H9 (cell line): ENCODE measurements around the gene LAIR2. TPM values are rescaled to one million over a fixed set of nuclear protein-coding genes. Genes with fewer than 3 reads are reported as not detected.

ENCODE experiments used
- DNase-seq: peaks from one replicate; pipeline ENCODE4 v3.0.0-alpha.2; 2017
- H2AFZ ChIP-seq: one replicate; pipeline ENCODE4 v1.6.1; 2013; ENCODE audit warnings: mild to moderate bottlenecking, low read length, control low read depth, moderate library complexity
- H2AK5ac ChIP-seq: 2 replicates; pipeline ENCODE4 v1.6.1; 2013; ENCODE audit warnings: low read length, control low read depth, mixed read lengths; ENCODE audit not compliant: insufficient read length
- H2BK120ac ChIP-seq: one replicate; pipeline ENCODE4 v1.6.1; 2013; ENCODE audit warnings: low read depth, mild to moderate bottlenecking, low read length, control low read depth, inconsistent platforms; ENCODE audit not compliant: poor library complexity, severe bottlenecking
- H2BK12ac ChIP-seq: 2 replicates; pipeline ENCODE4 v1.6.1; 2013; ENCODE audit warnings: low read length, control low read depth, mixed read lengths, low read depth; ENCODE audit not compliant: insufficient read length
- H2BK15ac ChIP-seq: 2 replicates; pipeline ENCODE4 v1.6.1; 2013; ENCODE audit warnings: low read depth, low read length, control low read depth
- H2BK20ac ChIP-seq: one replicate; pipeline ENCODE4 v1.6.1; 2013; ENCODE audit warnings: low read depth, mild to moderate bottlenecking, low read length, control low read depth, inconsistent platforms; ENCODE audit not compliant: poor library complexity, severe bottlenecking
- H2BK5ac ChIP-seq: 2 replicates; pipeline ENCODE4 v1.6.1; 2013; ENCODE audit warnings: low read length, control low read depth, mixed read lengths; ENCODE audit not compliant: insufficient read length
- H3K14ac ChIP-seq: 2 replicates; pipeline ENCODE4 v1.6.1; 2013; ENCODE audit warnings: low read length, control low read depth; ENCODE audit not compliant: insufficient read depth
- H3K18ac ChIP-seq: 2 replicates; pipeline ENCODE4 v1.6.1; 2013; ENCODE audit warnings: low read depth, mild to moderate bottlenecking, mixed read lengths, low read length, control low read depth; ENCODE audit not compliant: insufficient read length
- H3K23ac ChIP-seq: 2 replicates; pipeline ENCODE4 v1.6.1; 2013; ENCODE audit warnings: low read length, control low read depth, mixed read lengths, low read depth; ENCODE audit not compliant: insufficient read length
- H3K23me2 ChIP-seq: 2 replicates; pipeline ENCODE4 v1.6.1; 2013; ENCODE audit warnings: low read depth, mild to moderate bottlenecking, mixed read lengths, low read length, control low read depth; ENCODE audit not compliant: insufficient read length, poor library complexity, severe bottlenecking
- H3K27ac ChIP-seq: 2 replicates; pipeline ENCODE4 v1.5.1; 2013; ENCODE audit warnings: low read length, control low read depth, mixed read lengths, low read depth; ENCODE audit not compliant: insufficient read length
- H3K27me3 ChIP-seq: 2 replicates; pipeline ENCODE4 v1.6.1; 2013; ENCODE audit warnings: low read length, control low read depth, inconsistent platforms; ENCODE audit not compliant: insufficient read depth
- H3K4ac ChIP-seq: 2 replicates; pipeline ENCODE4 v1.6.1; 2013; ENCODE audit warnings: low read depth, mild to moderate bottlenecking, control low read depth, inconsistent platforms, low read length, moderate library complexity
- H3K4me1 ChIP-seq: 2 replicates; pipeline ENCODE4 v1.6.1; 2013; ENCODE audit warnings: low read length, control low read depth, inconsistent platforms; ENCODE audit not compliant: insufficient read depth
- H3K4me2 ChIP-seq: 2 replicates; pipeline ENCODE4 v1.6.1; 2013; ENCODE audit warnings: low read length, control low read depth, mixed read lengths; ENCODE audit not compliant: insufficient read length, insufficient read depth
- H3K56ac ChIP-seq: 2 replicates; pipeline ENCODE4 v1.6.1; 2013; ENCODE audit warnings: low read depth, mild to moderate bottlenecking, mixed read lengths, low read length, control low read depth; ENCODE audit not compliant: insufficient read length
- H3K79me1 ChIP-seq: 2 replicates; pipeline ENCODE4 v1.6.1; 2013; ENCODE audit warnings: low read depth, mild to moderate bottlenecking, moderate library complexity, low read length, control low read depth, inconsistent platforms; ENCODE audit not compliant: insufficient read depth, poor library complexity, severe bottlenecking
- H3K79me2 ChIP-seq: 2 replicates; pipeline ENCODE4 v1.6.1; 2013; ENCODE audit warnings: low read length, control low read depth, inconsistent platforms; ENCODE audit not compliant: insufficient read depth
- H3K9ac ChIP-seq: 2 replicates; pipeline ENCODE4 v1.6.1; 2013; ENCODE audit warnings: low read length, control low read depth, mixed read lengths; ENCODE audit not compliant: insufficient read length; ENCODE audit errors: extremely low read depth
- H3K9me3 ChIP-seq: one replicate; pipeline ENCODE4 v1.6.1; 2013; ENCODE audit warnings: low read depth, low read length, inconsistent platforms; ENCODE audit not compliant: control insufficient read depth
- H3T11ph ChIP-seq: one replicate; pipeline ENCODE4 v1.6.1; 2013; ENCODE audit warnings: mild to moderate bottlenecking, low read length, control low read depth, inconsistent platforms
- H4K20me1 ChIP-seq: one replicate; pipeline ENCODE4 v1.6.1; 2013; ENCODE audit not compliant: control insufficient read depth, insufficient read length, insufficient read depth
- H4K5ac ChIP-seq: 2 replicates; pipeline ENCODE4 v1.6.1; 2013; ENCODE audit warnings: low read depth, mild to moderate bottlenecking, mixed read lengths, low read length, control low read depth; ENCODE audit not compliant: insufficient read length
- H4K8ac ChIP-seq: replicated peaks from 2 replicates; pipeline ENCODE4 v1.6.1; 2013; ENCODE audit warnings: low read length, control low read depth, mixed read lengths, low read depth; ENCODE audit not compliant: insufficient read length
- H4K91ac ChIP-seq: 2 replicates; pipeline ENCODE4 v1.6.1; 2013; ENCODE audit warnings: low read depth, mild to moderate bottlenecking, moderate library complexity, mixed read lengths, low read length, control low read depth; ENCODE audit not compliant: insufficient read length
- H3K27ac Mint-ChIP-seq, 3 experiments: 2 replicates in 2 of 3; 3 replicates in 1 of 3; pipeline ENCODE4 v1.8.0; 2020 to 2021; ENCODE audit warnings: mixed read lengths in 3 of 3, mild to moderate bottlenecking in 1 of 3, moderate library complexity in 1 of 3
- H3K27me3 Mint-ChIP-seq: 2 replicates; pipeline ENCODE4 v1.8.0; 2021; ENCODE audit warnings: low read depth, mild to moderate bottlenecking, moderate library complexity, mixed read lengths
- H3K36me3 Mint-ChIP-seq, 3 experiments: 2 replicates in 2 of 3; 3 replicates in 1 of 3; pipeline ENCODE4 v1.8.0; 2020 to 2021; ENCODE audit warnings: low read depth in 3 of 3, mixed read lengths in 3 of 3; ENCODE audit not compliant: insufficient read depth in 1 of 3
- H3K4me1 Mint-ChIP-seq, 2 experiments: 2 replicates each; pipeline ENCODE4 v1.8.0; 2020; ENCODE audit warnings: mixed read lengths in 2 of 2
- H3K4me3 Mint-ChIP-seq, 2 experiments: 2 replicates in 1 of 2; 3 replicates in 1 of 2; pipeline ENCODE4 v1.8.0; 2020 to 2021; ENCODE audit warnings: mild to moderate bottlenecking in 2 of 2, mixed read lengths in 2 of 2, moderate library complexity in 1 of 2
- H3K9me3 Mint-ChIP-seq, 2 experiments: 2 replicates in 1 of 2; 3 replicates in 1 of 2; pipeline ENCODE4 v1.8.0; 2020; ENCODE audit warnings: mild to moderate bottlenecking in 2 of 2, mixed read lengths in 2 of 2, moderate library complexity in 1 of 2
- CTCF ChIP-seq: fragments of 200-600 bp; sonication (generic); conservative IDR thresholded peaks from 3 replicates; pipeline ENCODE4 v1.8.0; 2021; ENCODE audit warnings: antibody characterized with exemption, mild to moderate bottlenecking
- WGBS: extraction: QIAGEN DNeasy Blood & Tissue Kit; methylation state at CpG from one replicate; pipeline ENCODE4 v1.1.7; 2013; ENCODE audit warnings: missing lambda C conversion rate, low lambda C conversion rate, mixed read lengths; ENCODE audit not compliant: insufficient read length; ENCODE audit errors: extremely low coverage; 5-methylcytosine and 5-hydroxymethylcytosine counted together
- total RNA-seq: library from RNA; stranded (reverse); gene quantifications from 2 replicates; pipeline ENCODE4 v1.2.1, GENCODE V29; 2021

Gene LAIR2
- total RNA-seq, 1 experiment from 2014 or later: not detected

GRCh38 chr19:54477650-54478049 lies 25.0 kb upstream of the LAIR2 start:
- peaks cover 10 to 13% of the 10 kb centered on the region in 2 experiments for H3K4me1 Mint-ChIP-seq
- no peak overlapping the region for H3T11ph ChIP-seq
- H2AFZ ChIP-seq: no peak overlapping the region
- H2BK120ac ChIP-seq: no peak overlapping the region
- H3K9me3 Mint-ChIP-seq: peaks cover 0 to 8% of the 10 kb centered on the region in 2 experiments; a peak in 3 of 5 replicates
- peak; percentile 22; the same call in 1 of the 3 replicates for TF ChIP-seq CTCF
- no peak overlapping the region for H3K18ac ChIP-seq
- no peaks in the 10 kb centered on the region for H3K36me3 Mint-ChIP-seq
- no peaks in the 10 kb centered on the region; the same call in 1 of the 2 replicates for H3K4me1 ChIP-seq
- no peak overlapping the region for H4K8ac ChIP-seq
- no peak overlapping the region for H3K23ac ChIP-seq
- no peak overlapping the region for H3K27ac Mint-ChIP-seq
- no peak overlapping the region for H2AK5ac ChIP-seq
- H4K20me1 ChIP-seq: no peaks in the 10 kb centered on the region
- no peaks in the 10 kb centered on the region for H3K79me1 ChIP-seq
- no peak overlapping the region for H3K27ac ChIP-seq
- H3K27me3 ChIP-seq: no peaks in the 10 kb centered on the region
- H2BK5ac ChIP-seq: no peak overlapping the region
- H3K27me3 Mint-ChIP-seq: peaks cover 28% of the 10 kb centered on the region
- no CpG with 5 or more reads among the region's 3 CpGs for WGBS
- H2BK12ac ChIP-seq: no peak overlapping the region
- H4K91ac ChIP-seq: no peak overlapping the region
- no peak overlapping the region for H3K4ac ChIP-seq
- no peak overlapping the region for H3K9ac ChIP-seq
- H3K9me3 ChIP-seq: no peaks in the 10 kb centered on the region
- no peak overlapping the region for H3K4me2 ChIP-seq
- no peak for DNase-seq
- no peak overlapping the region for H4K5ac ChIP-seq
- H3K56ac ChIP-seq: no peak overlapping the region
- no peak overlapping the region for H3K14ac ChIP-seq
- no peak overlapping the region for H3K4me3 Mint-ChIP-seq
- no peaks in the 10 kb centered on the region for H3K79me2 ChIP-seq
- no peaks in the 10 kb centered on the region for H3K23me2 ChIP-seq
- H2BK20ac ChIP-seq: no peak overlapping the region
- no peak overlapping the region for H2BK15ac ChIP-seq
